HL-60 (cell line): Measurements from ENCODE around the gene CPLX1.

Experiments
- DNase-seq, 2 experiments: peaks; one replicate each; pipeline ENCODE4 v3.0.0-alpha.2; 2010 to 2020; ENCODE audit warnings: low read depth in 1 of 2, low spot score in 1 of 2
- H3K27ac ChIP-seq: fragments of 250-450 bp; sonication (Bioruptor Pico); replicated peaks from 2 replicates; pipeline ENCODE4 v1.5.1; 2020; ENCODE audit warnings: mild to moderate bottlenecking, moderate library complexity
- H3K27me3 ChIP-seq: fragments of 250-450 bp; sonication (Bioruptor Pico); 2 replicates; pipeline ENCODE4 v1.5.1; 2021; ENCODE audit warnings: mild to moderate bottlenecking, moderate library complexity; ENCODE audit not compliant: insufficient read depth, poor library complexity, severe bottlenecking
- H3K4me3 ChIP-seq: replicated peaks from 2 replicates; pipeline ENCODE4 v1.5.1; 2011; ENCODE audit warnings: mild to moderate bottlenecking, control low read depth, low read length; ENCODE audit not compliant: insufficient read depth
- GABPA ChIP-seq: IDR thresholded peaks from 2 replicates; pipeline ENCODE4 v1.6.1; 2012; ENCODE audit warnings: low read depth
- POLR2AphosphoS5 ChIP-seq: IDR thresholded peaks from 2 replicates; pipeline ENCODE4 v1.6.1; 2012; ENCODE audit warnings: low read depth
- SPI1 ChIP-seq: IDR thresholded peaks from 2 replicates; pipeline ENCODE4 v1.6.1; 2012; ENCODE audit warnings: low read depth, mild to moderate bottlenecking, borderline replicate concordance
- TF ChIP-seq, protein P1 (sequence below): IDR thresholded peaks from 2 replicates; pipeline ENCODE4 v1.6.1; 2012; ENCODE audit warnings: low read depth; ENCODE audit not compliant: insufficient replicate concordance
- TF ChIP-seq, protein P2 (sequence below): IDR thresholded peaks from one replicate; pipeline ENCODE4 v1.5.1; 2011; ENCODE audit warnings: low read length, control low read depth, inconsistent platforms; ENCODE audit not compliant: insufficient read depth

Gene CPLX1

DNA sequence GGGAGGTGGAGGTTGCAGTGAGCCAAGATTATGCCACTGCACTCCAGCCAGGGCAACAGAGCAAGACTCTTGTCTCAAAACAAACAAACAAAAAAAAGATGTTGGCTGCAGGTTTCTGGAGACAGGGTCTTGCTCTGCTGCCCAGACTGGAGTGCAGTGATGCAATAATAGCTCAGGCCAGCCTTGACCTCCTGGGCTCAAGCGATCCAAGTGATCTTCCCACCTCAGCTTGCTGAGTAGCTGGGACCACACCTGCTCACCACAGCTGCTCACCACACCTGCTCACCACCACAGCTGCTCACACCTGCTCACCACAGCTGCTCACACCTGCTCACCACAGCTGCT, 29.9 kb upstream of the CPLX1 start:
- no peak overlapping the region for H3K4me3 ChIP-seq
- no peaks in the 10 kb centered on the region for H3K27me3 ChIP-seq
- no peak overlapping the region for H3K27ac ChIP-seq
- TF ChIP-seq SPI1: no peak
- TF ChIP-seq, protein P1, sequence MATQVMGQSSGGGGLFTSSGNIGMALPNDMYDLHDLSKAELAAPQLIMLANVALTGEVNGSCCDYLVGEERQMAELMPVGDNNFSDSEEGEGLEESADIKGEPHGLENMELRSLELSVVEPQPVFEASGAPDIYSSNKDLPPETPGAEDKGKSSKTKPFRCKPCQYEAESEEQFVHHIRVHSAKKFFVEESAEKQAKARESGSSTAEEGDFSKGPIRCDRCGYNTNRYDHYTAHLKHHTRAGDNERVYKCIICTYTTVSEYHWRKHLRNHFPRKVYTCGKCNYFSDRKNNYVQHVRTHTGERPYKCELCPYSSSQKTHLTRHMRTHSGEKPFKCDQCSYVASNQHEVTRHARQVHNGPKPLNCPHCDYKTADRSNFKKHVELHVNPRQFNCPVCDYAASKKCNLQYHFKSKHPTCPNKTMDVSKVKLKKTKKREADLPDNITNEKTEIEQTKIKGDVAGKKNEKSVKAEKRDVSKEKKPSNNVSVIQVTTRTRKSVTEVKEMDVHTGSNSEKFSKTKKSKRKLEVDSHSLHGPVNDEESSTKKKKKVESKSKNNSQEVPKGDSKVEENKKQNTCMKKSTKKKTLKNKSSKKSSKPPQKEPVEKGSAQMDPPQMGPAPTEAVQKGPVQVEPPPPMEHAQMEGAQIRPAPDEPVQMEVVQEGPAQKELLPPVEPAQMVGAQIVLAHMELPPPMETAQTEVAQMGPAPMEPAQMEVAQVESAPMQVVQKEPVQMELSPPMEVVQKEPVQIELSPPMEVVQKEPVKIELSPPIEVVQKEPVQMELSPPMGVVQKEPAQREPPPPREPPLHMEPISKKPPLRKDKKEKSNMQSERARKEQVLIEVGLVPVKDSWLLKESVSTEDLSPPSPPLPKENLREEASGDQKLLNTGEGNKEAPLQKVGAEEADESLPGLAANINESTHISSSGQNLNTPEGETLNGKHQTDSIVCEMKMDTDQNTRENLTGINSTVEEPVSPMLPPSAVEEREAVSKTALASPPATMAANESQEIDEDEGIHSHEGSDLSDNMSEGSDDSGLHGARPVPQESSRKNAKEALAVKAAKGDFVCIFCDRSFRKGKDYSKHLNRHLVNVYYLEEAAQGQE: no peak
- TF ChIP-seq GABPA: no peak
- TF ChIP-seq, protein P2, sequence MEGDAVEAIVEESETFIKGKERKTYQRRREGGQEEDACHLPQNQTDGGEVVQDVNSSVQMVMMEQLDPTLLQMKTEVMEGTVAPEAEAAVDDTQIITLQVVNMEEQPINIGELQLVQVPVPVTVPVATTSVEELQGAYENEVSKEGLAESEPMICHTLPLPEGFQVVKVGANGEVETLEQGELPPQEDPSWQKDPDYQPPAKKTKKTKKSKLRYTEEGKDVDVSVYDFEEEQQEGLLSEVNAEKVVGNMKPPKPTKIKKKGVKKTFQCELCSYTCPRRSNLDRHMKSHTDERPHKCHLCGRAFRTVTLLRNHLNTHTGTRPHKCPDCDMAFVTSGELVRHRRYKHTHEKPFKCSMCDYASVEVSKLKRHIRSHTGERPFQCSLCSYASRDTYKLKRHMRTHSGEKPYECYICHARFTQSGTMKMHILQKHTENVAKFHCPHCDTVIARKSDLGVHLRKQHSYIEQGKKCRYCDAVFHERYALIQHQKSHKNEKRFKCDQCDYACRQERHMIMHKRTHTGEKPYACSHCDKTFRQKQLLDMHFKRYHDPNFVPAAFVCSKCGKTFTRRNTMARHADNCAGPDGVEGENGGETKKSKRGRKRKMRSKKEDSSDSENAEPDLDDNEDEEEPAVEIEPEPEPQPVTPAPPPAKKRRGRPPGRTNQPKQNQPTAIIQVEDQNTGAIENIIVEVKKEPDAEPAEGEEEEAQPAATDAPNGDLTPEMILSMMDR: no peak
- no peak for TF ChIP-seq POLR2AphosphoS5
- DNase-seq: no peak

DNA sequence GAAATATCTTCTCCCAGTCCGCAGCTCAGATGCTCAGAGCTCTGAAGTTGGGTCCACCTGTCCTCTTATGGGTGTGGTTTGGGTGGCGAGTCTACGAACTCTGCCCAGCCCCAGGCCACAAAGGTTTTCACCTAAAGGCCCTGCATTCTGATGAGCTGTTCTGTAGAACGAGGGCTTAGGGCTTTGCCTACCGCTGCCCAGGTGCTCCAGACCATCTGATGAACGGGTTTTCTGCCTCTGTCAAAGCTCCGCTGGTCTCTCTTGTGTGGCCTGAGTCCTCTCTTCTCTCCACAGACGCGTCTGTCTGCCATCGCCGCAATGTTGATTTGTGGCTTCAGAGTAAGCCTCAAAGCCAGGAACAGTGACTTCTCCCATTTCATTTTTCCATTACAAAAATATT, 28.4 kb upstream of the CPLX1 start:
- Histone ChIP-seq H3K27me3 (no peaks in the 10 kb centered on the region), H3K4me3 (no peak overlapping the region), H3K27ac (no peak overlapping the region)
- TF ChIP-seq, protein P1: no peak
- TF ChIP-seq, protein P2: no peak
- TF ChIP-seq POLR2AphosphoS5 (no peak), GABPA (no peak), SPI1 (no peak)
- DNase-seq: no peak

DNA sequence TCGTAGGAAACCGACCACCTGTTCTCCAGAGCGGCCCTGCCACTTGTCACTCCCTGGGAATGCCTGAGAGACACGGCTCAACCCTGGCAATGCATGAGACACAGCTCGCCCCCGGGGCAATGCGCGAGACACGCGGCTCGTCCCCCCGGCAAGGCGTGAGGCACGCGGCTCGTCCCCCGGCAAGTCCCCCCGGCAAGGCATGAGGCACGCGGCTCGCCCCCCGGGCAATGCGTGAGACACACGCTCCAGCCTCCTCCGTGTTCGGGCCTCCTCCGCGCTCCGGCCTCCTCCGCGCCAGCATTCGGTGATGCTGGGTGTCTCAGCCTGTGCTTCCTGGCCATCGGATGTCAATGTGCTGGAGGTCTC, 27.5 kb upstream of the CPLX1 start:
- no peak for TF ChIP-seq GABPA
- TF ChIP-seq, protein P1: no peak
- TF ChIP-seq, protein P2: no peak
- no peak for TF ChIP-seq SPI1
- TF ChIP-seq POLR2AphosphoS5: no peak
- no peak overlapping the region for H3K27ac ChIP-seq
- H3K27me3 ChIP-seq: no peaks in the 10 kb centered on the region
- no peak overlapping the region for H3K4me3 ChIP-seq
- no peak for DNase-seq
